Measurements from ENCODE around the gene ZBTB44.

ZBTB44 gene

DNA sequence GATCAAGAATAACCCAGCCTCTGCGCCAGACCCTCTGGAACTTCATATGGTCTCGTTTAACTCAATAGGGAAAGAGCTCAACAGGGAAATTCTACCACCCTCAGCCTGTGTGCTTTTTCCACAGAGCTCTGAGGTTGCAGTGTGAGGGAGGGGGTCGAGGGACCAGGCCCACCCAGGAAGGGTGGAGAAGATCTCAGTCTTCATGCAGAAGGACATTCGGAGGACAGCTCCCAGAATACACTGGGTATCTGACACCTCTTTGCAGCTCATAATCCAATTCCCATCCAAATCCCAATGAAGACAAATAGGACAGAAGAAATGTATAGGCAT, 98.5 kb downstream of the ZBTB44 start:
- Histone ChIP-seq H3K9me3 (no peaks in the 10 kb centered on the region), H3K4me3 (ENCODE audit: low read depth, low read length) (no peak overlapping the region), H3K4me1 (no peaks in the 10 kb centered on the region), H3K36me3 (no peaks in the 10 kb centered on the region), H3K27me3 (peaks cover 10% of the 10 kb centered on the region)
- DNase-seq: no peak
- TF ChIP-seq, protein P1, sequence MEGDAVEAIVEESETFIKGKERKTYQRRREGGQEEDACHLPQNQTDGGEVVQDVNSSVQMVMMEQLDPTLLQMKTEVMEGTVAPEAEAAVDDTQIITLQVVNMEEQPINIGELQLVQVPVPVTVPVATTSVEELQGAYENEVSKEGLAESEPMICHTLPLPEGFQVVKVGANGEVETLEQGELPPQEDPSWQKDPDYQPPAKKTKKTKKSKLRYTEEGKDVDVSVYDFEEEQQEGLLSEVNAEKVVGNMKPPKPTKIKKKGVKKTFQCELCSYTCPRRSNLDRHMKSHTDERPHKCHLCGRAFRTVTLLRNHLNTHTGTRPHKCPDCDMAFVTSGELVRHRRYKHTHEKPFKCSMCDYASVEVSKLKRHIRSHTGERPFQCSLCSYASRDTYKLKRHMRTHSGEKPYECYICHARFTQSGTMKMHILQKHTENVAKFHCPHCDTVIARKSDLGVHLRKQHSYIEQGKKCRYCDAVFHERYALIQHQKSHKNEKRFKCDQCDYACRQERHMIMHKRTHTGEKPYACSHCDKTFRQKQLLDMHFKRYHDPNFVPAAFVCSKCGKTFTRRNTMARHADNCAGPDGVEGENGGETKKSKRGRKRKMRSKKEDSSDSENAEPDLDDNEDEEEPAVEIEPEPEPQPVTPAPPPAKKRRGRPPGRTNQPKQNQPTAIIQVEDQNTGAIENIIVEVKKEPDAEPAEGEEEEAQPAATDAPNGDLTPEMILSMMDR (IDR thresholded peaks at IDR 0.05; ENCODE audit: low read depth, low read length): no peak

DNA sequence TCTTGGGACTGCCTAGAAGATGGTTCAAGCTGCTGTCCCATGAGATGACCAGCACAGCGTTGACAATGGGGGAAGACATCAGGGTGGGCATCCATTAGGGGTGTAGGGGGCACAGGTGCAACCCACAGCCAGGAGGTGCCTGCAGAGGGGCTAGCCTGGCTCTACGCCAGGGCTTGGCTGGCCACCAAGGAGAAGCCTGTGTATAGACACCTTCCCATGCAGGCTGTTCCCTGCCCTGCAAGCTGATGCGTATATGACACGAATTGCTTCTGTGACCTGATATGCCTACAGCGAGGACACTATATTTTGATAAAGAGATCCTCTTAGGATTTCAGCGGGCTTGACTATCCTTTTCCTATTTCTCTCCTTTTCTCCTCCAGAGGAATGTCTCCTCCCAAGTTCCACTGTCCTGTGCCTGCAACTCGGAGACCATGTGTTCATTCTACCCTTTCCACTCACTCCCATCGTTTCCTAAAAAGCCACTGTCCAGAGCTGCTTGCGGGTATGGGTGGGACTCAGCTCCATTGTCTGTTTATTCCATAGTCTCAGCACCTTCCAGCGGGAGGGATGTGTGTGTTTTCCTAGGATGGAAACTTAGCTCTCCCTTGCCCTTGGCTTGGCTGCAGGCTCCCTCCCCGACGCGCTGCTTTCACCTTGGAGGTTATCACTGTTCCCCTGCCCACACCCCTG, 99.0 kb downstream of the ZBTB44 start:
- Histone ChIP-seq H3K27me3 (peaks cover 10% of the 10 kb centered on the region), H3K9me3 (no peaks in the 10 kb centered on the region), H3K4me3 (ENCODE audit: low read depth, low read length) (no peak overlapping the region), H3K4me1 (no peaks in the 10 kb centered on the region), H3K36me3 (no peaks in the 10 kb centered on the region)
- no peak for DNase-seq
- TF ChIP-seq, protein P1 (IDR thresholded peaks at IDR 0.05; ENCODE audit: low read depth, low read length): no peak

DNA sequence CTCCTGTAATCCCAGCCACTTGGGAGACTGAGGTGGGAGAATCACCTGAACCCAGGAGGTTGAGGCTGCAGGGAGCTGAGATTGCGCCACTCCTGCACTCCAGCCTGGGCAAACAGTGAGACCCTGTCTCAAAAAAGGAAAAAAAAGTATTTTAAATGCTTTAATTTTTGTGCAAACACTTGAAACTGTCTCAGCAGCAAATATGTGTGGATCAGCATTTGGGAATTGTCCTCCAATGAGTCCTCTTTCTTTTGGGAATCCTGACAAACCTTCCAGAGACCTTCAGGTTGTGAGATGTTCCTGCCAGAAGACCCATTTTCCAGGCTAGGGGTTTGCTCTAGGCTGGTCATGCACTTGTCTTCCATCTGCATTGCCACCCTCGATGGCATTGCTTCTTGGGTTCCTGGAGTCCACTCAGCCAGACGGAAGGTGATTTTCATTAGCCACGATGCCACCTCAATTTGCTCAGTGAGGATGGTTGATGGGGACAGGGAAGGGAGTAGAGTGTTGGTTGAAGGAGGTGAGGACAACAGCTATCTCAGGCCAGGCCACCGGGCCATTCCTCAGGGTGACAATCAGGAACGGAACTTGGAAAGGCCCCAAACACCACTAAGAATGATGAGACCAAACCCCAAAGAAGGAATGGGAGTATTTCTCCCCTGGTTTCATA, 99.7 kb downstream of the ZBTB44 start:
- H3K4me1 ChIP-seq: no peaks in the 10 kb centered on the region
- TF ChIP-seq, protein P1 (IDR thresholded peaks at IDR 0.05; ENCODE audit: low read depth, low read length): no peak
- H3K36me3 ChIP-seq: no peaks in the 10 kb centered on the region
- no peaks in the 10 kb centered on the region for H3K9me3 ChIP-seq
- H3K27me3 ChIP-seq: peaks cover 11% of the 10 kb centered on the region
- no peak overlapping the region for H3K4me3 ChIP-seq (ENCODE audit: low read depth, low read length)
- no peak for DNase-seq

DNA sequence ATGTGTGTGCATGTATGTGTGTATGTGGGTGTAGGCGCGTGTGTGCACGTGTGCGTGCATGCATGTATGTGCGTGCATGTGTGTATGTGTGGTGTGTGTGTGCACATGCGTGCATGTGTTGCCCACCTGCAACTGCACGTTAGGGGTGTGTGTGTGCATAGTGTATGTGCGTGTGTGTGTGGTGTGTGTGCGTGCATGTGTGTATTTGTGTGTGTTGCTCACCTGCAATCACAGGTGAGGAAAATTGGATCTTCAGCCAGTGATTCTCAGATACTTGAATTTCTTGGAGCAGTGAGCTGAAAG, 100.8 kb downstream of the ZBTB44 start:
- Histone ChIP-seq H3K4me1 (no peaks in the 10 kb centered on the region), H3K4me3 (ENCODE audit: low read depth, low read length) (no peak overlapping the region), H3K36me3 (no peaks in the 10 kb centered on the region), H3K9me3 (no peaks in the 10 kb centered on the region), H3K27me3 (peaks cover 22% of the 10 kb centered on the region)
- DNase-seq: no peak
- TF ChIP-seq, protein P1 (IDR thresholded peaks at IDR 0.05; ENCODE audit: low read depth, low read length): no peak

DNA sequence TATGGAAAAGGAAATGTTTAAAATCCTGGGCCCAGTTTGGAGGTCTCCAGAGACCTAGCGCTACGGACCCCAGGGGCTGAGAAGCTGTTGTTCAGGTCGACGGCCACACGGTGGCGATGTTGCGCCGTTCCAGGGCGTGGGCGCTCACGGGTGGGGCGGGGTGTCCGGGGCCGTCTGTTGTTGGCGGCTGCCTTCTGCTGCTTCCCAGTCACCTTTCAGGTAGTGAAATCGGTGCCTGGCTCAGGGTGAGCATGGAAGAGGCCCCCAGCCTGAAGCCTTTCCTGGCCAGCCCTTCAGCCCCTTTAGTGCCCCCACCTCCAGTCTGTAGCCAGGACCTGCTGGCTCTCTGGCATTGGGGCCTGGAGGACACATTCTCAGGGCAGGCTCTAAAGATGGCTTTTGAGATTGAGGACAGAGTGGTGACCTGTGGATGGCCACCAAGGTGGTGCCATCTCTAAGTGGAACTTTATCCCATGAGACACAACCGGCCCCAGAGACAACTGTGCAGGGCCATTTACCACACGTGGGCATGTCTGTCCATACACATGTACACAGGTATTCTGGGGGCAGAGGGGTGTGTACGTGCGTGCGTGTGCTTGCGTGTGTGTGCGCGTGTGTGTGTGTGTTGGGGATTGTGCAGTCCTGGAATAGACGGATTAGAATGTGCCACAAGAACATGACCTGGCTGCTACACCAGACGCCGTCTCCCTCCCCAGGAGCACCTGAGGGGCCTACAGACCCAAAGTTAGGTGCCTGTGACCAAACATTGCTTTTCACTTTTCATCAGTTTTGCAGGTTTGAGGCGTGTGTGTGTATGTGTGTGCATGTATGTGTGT, 101.4 kb downstream of the ZBTB44 start:
- Histone ChIP-seq H3K4me1 (no peaks in the 10 kb centered on the region), H3K27me3 (peaks cover 22% of the 10 kb centered on the region), H3K36me3 (no peaks in the 10 kb centered on the region), H3K4me3 (ENCODE audit: low read depth, low read length) (no peak overlapping the region), H3K9me3 (no peaks in the 10 kb centered on the region)
- TF ChIP-seq, protein P1 (IDR thresholded peaks at IDR 0.05; ENCODE audit: low read depth, low read length): peak; percentile 86
- peak; percentile 72 for DNase-seq

All from BE2C (cell line).